NCI-H82 treated with DMSO at 0.1 percent for 48 hours (cell line): ENCODE data around the gene GOT1.
A peak's percentile ranks its signal among the peaks of the same experiment; 100 is the strongest.

ENCODE experiments used
- DNase-seq: peaks from one replicate; lab custom pipeline; 2025; ENCODE audit not compliant: unreplicated experiment; lab: John Stamatoyannopoulos, UW

The GOT1 gene

GRCh38 chr10:99396471-99396870 is 34.0 kb downstream of the GOT1 start:
- DNase-seq: no peak

GRCh38 chr10:99395750-99396445 is 34.5 kb downstream of the GOT1 start:
- DNase-seq: no peak

GRCh38 chr10:99394761-99395386 is 35.5 kb downstream of the GOT1 start:
- no peak for DNase-seq

GRCh38 chr10:99394256-99394655 is 36.2 kb downstream of the GOT1 start:
- no peak for DNase-seq

GRCh38 chr10:99393683-99394082 is 36.7 kb downstream of the GOT1 start:
- DNase-seq: no peak

GRCh38 chr10:99393036-99393435 is 37.4 kb downstream of the GOT1 start:
- DNase-seq: no peak

- no peak for DNase-seq
Observed at GRCh38 chr10:99391346-99391745, 39.1 kb downstream of the GOT1 start.

GRCh38 chr10:99389729-99390480 is 40.5 kb downstream of the GOT1 start:
- DNase-seq: no peak

- DNase-seq: no peak
Observed at GRCh38 chr10:99387541-99387940, 42.9 kb downstream of the GOT1 start.

GRCh38 chr10:99387071-99387470 is 43.4 kb downstream of the GOT1 start:
- DNase-seq: no peak

- DNase-seq: no peak
Observed at GRCh38 chr10:99382176-99382575, 48.2 kb downstream of the GOT1 start.

GRCh38 chr10:99375426-99375825 is 55.0 kb downstream of the GOT1 start:
- peak; percentile 60 for DNase-seq

GRCh38 chr10:99374972-99375371 is 55.5 kb downstream of the GOT1 start:
- no peak for DNase-seq

- peak; percentile 2 for DNase-seq
Observed at GRCh38 chr10:99374526-99374925, 55.9 kb downstream of the GOT1 start.

- DNase-seq: no peak
Observed at GRCh38 chr10:99372546-99373271, 57.7 kb downstream of the GOT1 start.

GRCh38 chr10:99370993-99371392 is 59.4 kb downstream of the GOT1 start:
- DNase-seq: peak; percentile 1

GRCh38 chr10:99369551-99369950 is 60.9 kb downstream of the GOT1 start:
- DNase-seq: no peak

- no peak for DNase-seq
Observed at GRCh38 chr10:99369126-99369525, 61.3 kb downstream of the GOT1 start.

GRCh38 chr10:99368646-99369045 is 61.8 kb downstream of the GOT1 start:
- DNase-seq: no peak

- no peak for DNase-seq
Observed at GRCh38 chr10:99366666-99367065, 63.8 kb downstream of the GOT1 start.

- no peak for DNase-seq
Observed at GRCh38 chr10:99365736-99366135, 64.7 kb downstream of the GOT1 start.
